ENCODE measurements around the gene CCDC88C.

Gene CCDC88C

DNA sequence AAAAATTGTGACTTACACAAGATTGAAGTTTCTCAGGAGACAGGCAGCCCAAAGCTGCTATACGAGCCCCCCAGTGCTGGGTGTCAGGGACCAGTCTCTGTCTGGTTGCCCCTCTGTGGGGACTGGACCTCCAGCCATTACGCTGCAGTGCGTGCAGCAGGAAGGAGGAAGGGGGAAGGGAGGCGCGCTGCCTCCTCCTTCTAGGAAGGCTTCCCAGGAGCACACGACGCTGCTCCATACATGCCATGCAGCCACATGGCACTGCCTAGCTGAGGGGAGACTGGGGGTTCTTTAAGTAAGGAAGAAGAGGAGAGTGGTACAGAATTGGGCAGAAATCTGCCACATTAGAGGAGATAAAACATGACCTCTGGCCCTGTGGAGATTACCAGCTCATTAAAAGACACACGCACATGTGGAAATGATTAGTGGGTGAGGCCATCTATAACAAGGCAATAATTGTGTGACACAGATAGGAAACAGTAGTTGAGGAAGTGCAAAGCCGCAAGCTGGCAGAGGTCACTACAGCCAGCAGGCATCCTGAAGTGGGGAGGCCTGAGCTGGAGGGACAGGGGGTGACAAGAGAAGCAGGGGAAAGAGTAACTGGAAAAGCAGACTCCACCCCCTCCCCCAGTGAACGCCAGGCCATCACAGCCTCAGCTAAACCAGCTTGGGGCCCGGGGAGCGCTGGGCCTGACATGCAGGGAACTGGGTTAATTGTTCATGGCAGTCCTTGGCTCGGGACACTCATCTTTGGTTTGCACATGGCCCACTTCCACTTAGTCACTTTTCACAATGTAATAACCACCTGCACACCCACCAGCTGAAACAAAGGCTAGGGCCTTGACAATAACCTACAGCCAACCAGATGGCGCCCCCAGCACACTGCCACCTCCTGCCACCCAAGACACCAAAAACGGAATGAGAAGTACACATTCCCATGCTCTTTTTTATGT is 39.6 kb downstream of the CCDC88C start:
- no peak for DNase-seq (ENCODE audit: low read depth)

DNA sequence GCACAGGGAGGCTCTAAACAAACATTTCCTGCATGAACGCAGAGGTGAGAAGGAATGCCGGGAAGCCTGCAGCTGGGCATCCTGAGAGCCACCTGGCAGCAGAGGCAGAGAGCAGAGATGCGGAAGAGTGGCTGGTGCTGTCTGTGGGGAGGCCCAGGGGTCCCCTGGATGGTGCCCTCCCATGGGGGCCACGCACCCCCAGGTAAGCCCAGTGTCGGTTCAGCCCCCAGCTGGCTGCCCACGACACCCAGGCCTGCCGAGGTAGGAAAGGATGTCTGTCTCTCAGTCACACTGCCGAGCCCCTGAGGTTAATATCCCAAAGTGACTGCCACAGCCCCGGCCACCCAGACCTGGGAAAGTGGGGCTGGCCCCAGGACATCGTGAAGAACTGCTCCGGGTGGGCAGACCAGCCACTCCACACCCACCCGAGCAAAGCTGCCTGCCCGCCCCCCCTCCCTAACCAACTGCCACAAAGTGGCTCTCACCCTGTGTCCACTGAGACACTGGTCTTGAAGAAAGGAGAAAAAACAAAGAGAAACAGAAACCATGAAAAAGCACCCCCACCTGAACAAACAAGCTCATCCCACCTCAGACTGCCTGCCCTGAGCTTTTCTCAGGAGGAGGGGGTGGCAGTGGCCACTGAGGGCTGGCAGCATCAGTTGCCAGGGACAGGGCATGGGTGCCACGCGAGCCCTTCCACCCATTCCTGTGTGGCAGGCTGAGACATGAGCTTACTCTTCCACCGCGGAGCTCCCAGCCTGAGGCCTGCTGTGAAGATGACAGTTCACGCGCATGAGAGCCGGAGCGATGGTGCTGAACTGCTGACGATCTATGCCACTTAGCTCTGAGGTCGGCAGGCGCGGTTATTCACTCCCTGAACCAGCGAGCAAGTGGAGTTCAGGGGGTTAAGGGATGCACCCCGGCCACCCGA is 40.8 kb downstream of the CCDC88C start:
- DNase-seq (ENCODE audit: low read depth), result no peak

DNA sequence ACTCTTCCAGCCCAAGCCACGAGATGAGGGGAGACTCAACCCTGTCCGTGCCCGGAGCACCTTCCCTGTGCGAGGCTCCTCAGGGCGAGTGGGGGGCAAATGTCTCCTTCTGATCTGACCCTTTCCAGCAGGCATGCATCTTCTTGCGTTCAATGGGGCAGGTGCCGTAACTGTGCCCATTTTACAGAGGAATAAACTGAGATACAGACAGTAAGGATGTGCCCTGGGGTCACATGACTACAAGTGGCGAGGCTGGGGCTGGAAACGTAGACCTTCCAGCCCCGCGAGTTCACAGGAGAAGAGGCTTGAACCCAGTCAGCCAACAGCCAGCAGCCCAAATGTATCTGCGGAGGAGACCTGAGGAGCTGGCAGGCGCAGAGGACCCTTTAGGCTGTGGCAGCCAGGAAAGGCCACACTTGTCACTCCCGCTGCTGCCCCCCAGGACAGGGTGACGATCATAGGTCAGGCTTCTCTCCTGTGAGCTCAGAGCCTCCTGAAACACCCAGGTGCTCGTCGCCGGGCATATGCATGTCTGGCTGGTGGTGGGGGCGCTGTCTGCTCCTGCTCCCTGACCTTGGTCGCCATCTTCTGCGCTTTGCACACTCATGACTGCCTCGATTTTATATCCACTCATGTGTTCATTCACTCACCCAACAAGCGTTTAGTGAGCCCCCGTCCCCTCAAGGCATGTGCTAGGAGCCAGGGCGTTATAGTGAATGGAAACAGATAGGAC is 41.7 kb downstream of the CCDC88C start:
- DNase-seq (ENCODE audit: low read depth), result no peak

- no peak for DNase-seq (ENCODE audit: low read depth)
Measured at GRCh38 chr14:91374879-91375702, 42.5 kb downstream of the CCDC88C start.

- no peak for DNase-seq (ENCODE audit: low read depth)
Measured at GRCh38 chr14:91374287-91374878, 43.2 kb downstream of the CCDC88C start.

DNA sequence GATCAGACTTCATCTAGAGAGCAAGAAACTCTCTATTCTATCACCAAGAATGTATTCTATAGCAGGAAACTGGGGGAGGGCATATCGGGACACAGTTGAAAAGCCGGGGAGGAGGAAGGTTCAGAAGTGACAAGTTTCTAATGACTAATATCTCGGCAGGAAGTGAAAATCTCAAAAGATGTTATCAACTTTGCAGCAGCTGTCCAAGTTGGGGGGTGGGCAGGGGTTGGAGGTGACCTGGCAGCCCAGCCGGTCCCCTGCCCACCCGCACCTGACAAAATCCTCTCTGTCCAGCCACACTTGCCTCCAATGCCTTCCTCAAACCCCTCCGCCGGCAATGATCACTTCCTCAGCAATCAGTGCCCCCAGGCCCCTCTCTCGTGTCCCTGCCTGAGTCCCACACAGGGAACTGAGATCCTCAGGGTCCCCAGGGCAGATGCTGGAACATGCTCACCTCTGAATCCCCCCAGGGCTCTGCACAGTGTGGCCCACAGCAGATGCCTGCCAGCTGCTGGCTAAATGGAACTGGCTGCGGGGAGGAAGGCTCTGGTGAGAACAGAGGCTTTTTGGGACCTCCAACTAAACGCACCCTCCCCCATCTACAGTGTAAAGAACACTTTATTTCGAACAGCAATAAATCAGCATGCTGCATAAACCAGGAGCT is 43.9 kb downstream of the CCDC88C start:
- no peak for DNase-seq (ENCODE audit: low read depth)

GRCh38 chr14:91372671-91373495 is 44.7 kb downstream of the CCDC88C start:
- DNase-seq (ENCODE audit: low read depth), result no peak

DNA sequence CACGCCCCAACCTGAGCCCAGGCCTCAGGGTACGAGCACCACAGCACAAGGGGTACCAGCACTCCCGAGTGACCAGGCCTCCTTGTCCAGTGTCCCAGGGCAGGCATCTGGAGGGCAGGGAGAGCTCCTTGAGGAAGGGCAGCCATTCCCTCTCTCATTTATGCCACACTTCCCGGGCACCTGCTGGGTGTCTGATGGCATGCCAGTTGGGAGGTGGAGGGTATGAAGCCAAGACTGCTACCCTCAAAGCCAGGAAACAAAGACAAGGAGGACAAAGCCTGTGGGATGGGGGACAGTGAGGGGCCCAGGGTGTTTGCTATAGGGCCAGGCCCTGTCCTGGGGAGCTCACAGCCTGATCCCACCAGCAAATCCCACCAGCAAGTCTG is 45.6 kb downstream of the CCDC88C start:
- DNase-seq (ENCODE audit: low read depth), result no peak

DNA sequence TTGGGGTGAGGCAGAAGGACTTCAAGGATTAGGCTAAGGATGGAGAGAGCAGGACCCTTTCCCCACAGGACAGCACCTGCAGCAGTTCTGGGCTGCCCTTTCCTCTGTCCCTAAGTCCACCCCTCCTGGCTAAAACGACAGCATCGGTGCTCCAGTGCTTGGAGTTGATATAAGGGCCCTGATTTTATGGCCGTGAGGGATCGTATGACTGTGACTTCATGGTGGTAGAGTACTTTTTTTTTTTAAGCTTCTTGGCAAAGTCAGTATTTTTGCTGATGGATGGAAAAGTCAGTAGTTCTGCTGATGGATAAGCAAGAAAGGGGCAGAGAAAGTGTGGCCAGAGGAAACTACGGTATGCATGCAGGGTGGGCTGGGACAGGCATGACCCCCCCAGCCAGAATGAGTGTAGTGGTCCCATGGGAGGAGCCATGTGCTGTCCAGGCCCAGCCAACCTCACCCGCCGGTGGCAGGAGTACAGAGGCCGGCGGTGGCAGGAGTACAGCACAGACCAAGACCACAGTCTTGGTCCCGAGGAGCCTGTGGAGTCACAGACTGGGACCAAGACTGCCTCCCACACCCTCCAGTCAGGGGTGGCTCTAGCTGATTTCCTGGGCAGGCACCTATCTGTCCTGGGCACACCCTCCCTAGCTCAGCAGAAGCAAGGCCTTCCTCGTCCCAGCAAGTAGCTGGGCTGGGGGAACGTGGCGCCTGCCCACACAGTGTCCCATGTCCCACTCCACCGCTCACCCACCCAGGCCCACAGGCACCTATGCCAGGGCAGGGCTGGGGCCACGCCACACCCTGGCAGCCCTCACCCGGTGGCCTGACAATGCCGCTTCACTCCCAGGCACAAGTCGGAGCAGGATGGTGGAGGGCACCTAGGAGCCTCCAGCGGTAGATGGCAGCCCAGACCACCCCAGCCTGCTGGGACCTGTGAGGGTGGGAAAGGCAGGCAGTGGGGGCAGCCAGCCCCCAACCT is 46.3 kb downstream of the CCDC88C start:
- no peak for DNase-seq (ENCODE audit: low read depth)

- DNase-seq (ENCODE audit: low read depth), result no peak
Measured at GRCh38 chr14:91369628-91370445, 47.8 kb downstream of the CCDC88C start.

GRCh38 chr14:91368776-91369416 is 48.7 kb downstream of the CCDC88C start:
- no peak for DNase-seq (ENCODE audit: low read depth)

GRCh38 chr14:91367173-91368171 is 50.1 kb downstream of the CCDC88C start:
- DNase-seq (ENCODE audit: low read depth), result no peak

- DNase-seq (ENCODE audit: low read depth), result no peak
Measured at GRCh38 chr14:91366749-91367148, 50.9 kb downstream of the CCDC88C start.

- DNase-seq (ENCODE audit: low read depth), result no peak
Measured at GRCh38 chr14:91365552-91365951, 52.1 kb downstream of the CCDC88C start.

GRCh38 chr14:91364524-91365270 is 52.9 kb downstream of the CCDC88C start:
- DNase-seq (ENCODE audit: low read depth), result no peak

All from stimulated activated CD8-positive, alpha-beta memory T cell treated with anti-CD3 and anti-CD28 coated beads, Interleukin-15, amount 100 ng/mL, for 1 hour (primary cell).